Femur (tissue), 1 donor: ENCODE data around the gene GLIS1.
A peak's percentile ranks its signal among the peaks of the same experiment; 100 is the strongest.

Experiments
- DNase-seq: peaks from one replicate; pipeline ENCODE4 v3.0.0-alpha.2; 2017

The GLIS1 gene

DNA sequence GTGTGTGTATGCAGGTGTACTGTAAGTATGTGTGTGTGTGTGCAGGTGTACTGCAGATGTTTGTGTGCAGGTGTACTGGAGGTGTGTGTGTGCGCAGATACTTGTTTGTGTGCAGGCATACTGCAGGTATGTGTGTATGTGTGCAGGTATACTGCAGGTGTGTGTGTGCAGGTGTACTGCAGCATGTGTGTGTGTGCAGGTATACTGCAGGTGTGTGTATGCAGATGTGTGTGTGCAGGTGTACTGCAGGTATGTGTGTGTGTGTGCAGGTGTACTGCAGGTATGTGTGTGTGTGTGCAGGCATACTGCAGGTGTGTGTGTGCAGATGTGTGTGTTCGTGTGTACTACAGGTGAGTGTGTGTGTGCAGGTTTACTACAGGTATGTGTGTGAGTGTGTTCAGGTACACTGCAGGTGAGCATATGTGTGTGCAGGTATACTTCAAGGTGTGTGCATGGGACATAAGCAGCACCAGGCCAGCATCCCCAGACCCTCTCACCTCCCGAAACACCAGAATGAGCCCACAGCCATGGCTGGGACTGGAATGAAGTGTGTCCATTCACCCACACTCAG is 182.2 kb downstream of the GLIS1 start:
- peak; percentile 7 for DNase-seq

DNA sequence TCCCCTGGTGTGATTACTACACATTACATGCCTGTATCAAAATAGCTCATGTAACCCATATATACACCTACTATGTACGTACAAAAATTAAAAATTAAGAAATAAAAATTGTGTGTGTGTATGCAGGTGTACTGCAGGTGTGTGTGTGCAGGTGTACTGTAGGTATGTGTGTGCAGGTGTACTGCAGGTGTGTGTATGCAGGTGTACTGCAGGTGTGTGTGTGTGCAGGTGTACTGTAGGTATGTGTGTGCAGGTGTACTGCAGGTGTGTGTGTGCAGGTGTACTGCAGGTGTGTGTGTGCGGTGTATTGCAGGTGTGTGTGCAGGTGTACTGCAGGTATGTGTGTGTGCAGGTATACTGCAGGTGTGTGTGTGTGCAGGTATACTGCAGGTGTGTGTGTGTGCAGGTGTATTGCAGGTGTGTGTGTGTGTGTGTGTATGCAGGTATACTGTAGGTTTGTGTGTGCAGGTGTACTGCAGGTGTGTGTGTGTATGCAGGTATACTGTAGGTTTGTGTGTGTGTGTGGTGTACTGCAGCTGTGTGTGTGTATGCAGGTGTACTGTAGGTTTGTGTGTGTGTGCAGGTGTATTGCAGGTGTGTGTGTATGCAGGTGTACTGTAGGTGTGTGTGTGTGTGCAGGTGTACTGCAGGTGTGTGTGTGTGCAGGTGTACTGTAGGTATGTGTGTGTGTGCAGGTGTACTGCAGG is 183.2 kb downstream of the GLIS1 start:
- peak; percentile 6 for DNase-seq

DNA sequence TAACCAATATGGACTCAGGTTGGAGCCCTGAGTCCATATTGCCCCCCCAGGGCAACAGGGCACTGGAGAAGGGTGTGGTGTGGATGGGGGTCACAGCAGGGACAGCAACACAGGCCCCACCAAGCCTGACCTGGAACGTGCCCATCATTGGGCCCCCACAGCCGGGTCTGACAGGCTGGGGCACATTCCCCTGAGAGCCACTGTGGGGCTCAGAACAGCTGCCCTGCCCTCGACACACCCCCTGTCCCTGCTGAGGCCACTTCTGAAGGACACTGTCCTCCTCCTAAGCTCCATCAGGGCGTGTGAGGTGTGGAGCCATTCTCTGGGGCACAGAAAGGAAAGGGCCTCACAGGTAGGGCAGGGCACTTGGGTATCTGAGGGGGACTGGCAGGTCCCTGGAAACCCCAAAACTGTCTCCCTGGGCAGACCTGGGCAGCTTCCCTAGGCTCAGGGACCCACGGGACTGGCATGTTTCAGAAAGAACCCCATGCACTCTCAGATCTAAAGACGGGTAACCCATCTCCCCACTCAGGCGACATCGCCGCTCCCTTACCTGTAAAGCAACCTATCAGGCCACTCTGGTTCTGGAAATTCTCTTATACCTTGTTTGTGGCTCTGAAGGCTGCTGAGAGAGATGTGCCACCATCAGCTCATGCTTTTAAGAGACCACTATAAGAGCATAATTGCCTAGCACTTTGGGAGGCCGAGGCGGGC is 184.2 kb downstream of the GLIS1 start:
- DNase-seq = peak; percentile 6

DNA sequence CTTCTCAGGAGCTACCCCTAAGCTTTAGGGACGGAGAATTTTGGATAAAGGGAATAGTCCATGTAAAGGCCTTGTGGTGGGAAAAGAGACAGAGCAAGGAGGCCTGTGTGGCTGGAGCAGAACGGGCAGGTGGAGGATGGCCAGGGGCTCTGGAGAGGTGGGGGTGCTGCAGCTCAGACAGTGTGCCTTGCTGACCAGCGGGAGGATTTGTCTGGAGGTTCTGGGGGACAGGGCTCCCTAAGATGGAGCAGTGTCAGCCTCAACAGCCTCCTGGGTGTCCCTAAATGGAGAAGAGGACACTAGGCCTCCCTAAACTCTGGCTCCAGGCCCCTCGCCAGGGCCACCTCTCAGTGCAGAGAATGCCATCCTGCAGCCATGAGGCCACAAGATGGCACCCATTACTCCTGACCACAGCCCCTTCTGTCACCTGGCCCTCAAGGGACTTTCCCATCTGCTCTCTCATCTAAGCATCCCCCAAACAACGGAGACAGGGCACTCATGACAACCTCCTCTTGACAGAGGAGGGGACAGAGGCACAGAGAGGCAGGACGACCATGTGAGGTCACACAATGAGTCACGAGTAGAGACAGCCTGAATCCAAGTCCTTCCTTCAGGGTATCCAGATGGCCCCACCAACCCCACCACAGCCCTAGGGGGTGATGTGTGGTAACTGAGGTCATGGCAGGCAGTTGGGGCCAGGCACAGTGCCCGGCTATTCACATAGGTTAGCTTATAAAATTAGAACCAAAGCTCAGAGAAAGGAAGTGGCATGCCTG is 185.0 kb downstream of the GLIS1 start:
- DNase-seq = peak; percentile 8

DNA sequence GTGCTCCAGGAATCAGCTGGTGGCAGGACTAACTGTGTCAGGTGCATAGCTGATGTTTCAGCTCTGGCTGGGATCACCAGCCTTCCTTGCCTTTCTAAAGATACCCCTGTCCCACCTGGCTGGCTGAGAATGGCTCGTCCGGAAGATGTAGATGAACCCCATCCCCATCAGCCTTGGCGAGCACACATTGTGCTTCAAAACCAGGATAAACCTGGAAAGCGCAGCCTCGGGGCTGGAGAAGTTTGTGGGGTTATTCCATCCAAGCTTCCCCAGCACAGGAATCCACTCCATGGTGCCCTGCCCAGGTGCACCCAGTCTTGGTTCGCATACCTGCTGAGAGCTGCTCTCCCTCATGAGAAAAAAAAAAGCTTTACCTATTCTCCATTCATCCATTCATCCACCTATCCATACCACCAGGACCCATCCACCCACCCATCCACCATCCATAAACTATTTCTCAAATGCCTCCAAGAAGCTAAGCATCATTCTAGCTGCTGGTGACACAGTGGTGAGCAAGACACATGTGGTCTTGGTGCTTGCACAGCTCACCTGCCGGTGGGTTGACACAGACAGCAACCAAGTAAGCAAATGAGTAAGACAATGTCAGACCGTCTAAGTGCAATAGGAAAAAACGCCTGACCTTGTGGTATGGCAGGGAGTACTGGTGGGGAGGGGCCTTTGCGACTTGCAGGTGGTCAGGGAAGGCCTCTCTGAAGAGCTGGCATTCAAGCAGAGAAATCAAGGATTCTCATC is 185.8 kb downstream of the GLIS1 start:
- DNase-seq = peak; percentile 6

DNA sequence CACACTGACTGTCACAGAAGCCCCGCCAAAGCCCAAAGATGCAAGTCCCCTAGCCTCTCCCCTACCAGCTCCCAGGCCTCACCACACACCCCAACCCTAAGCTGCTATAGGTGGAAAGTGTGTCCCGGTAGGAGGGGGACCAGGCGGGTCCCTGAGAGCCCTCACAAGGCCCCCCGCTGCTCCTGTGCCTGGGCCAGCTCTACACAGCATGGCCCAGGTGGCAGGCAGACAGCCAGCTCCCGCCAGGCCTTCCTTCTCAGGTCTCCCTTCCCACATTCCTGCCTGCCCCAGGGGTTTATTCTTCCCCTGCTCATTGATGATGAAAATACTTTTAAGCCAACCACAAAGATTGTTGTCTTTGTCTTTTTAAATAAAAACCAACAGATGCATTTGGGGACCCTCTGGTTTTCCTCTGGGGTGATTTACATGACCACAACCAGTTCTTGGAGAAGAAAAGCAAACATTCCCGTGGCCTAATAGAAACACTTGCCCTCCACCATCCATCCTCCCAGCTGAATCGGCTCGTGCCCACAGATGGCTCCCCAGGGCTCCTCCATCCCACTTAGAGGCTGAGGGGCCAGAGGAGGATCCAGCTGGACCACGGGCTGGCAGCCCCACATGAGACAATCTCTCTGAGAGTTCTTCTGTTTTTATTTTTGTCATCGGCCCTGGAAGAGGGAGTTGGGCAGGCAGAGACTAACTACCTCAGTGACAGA is 186.7 kb downstream of the GLIS1 start:
- DNase-seq = peak; percentile 24

DNA sequence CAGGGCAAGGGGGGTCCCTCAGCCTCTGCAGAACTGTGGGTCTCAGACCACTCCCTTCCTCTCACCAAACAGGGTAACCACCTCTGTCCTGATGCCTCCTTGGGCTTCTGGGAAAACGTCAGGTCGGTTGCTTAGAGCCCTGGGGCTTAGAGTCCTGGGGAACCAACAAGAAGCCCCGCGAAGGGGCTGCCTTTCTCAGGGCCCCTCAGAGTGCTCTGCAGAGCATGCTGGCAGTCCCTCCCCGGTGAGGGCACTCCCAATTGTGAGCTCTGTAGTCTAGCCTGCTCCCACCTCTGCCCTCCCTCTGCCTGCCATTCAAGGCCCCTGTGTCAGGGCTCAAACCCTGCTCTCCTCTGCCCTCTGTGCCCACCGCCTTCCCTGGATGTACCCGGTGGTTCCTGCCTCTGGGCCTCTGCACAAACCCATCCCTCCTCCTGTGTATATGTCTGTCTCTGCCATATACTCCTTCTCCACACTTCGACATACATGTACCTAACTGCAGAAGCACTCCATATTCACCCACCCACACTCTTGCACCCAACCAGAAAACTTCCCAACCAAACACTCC is 187.5 kb downstream of the GLIS1 start:
- DNase-seq = peak; percentile 14

DNA sequence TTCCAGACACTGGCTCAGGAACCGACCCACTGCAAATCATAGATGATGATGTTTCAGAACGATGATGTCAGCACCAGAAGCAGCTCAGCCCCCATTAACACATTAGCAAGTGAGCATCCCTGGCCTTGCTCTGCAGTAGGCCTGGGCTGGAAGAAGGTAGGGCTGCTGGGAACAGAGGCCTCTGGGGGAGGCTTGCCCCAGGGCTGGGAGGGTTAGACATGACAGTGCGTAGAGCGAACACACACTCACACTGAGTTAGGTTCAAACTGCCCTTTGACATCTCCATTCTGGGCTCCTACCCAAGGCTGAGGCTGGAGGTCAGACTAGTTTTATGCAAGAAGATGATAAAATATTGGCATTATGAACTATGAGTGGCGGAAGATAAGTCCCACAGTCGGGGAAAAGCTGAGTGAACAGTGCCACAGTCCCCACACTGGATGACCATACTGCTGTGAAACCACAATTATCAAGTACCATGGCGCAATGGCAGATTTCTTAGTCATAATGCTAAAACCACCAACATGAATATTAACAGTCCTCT is 188.7 kb downstream of the GLIS1 start:
- peak; percentile 10 for DNase-seq

DNA sequence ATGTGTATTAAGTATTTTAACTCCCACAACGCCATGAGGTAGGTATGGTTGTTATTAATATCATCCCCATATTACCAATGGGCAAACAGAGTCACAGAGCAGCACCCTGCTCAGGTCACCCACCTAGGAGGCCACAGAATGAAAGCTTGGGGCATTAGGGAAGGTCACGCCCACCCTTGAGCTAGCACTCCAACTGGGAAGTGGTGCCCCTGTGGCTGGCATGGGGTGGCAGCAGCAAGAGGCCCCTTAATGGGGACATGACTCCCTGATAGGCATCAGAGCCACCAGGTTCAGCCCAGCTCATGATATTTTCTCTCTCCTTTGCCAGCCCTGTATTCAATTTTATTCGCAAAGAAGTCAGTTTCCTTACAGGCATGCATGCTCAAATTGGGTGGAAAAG is 189.2 kb downstream of the GLIS1 start:
- no peak for DNase-seq

DNA sequence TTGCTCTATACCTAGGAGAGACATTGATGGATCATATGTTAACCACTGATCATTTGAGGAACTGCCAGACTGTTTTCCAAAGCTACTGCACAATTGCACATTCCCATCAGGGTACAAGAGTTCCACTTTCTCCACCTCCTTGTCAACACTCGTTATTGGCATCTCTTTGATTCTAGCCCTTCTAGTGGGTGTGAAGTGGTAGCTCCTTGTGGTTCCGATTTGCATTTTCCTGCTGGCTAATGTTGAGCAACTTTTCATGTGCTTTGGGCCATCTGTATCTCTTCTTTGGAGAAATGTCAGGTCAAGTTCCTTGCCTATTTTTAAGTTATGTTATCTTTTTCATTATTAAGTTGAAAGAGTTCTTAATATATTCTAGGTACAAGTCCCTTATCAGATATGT is 189.7 kb downstream of the GLIS1 start:
- peak; percentile 7 for DNase-seq

DNA sequence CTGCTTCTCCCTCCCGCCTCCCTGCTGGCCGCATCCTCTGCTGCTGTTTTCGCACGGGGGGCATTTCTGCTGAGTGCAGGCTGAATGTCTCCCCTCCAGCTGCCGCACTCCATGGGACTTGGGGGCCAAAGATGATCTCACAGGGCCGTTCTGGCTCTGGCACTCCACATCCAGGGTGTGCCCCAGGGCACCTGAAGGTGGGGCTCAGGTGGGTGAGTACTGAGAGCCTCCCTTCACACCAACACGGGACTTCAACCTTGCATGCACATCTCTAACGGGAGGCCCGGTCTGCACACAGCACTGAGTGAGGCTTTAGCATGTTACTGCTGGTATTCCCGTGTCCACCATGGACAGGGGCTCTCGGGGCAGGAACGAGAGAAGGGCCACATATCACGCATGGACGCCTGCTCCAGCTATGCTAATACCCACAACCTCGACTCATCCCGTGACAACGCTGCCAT is 190.9 kb downstream of the GLIS1 start:
- peak; percentile 8 for DNase-seq

DNA sequence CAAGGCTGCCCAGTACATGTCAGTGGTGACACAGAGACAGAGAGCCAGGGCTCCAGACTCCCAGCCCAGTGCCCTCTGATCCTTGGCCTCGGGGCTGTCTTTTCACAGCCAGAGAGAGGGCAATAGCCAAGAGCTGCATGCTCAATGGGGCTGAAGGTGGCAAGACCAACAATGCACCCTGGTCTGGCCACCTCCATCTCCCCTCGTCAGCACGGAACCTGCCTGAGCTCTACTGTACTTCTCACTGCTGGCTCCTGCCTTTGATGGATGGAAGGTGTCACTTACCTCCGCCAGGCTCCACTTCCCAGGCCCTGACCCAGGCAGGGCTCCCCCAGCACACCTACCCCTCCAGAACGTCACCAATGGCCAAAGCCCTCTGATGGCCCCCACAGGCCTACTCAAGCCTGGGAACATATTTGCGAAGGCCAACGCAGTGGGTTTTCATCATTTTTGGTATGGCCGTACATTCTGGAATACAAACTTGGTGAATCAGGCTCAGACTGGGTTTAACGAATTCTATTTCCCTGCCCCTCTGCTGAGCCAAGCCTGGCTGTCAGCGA is 191.7 kb downstream of the GLIS1 start:
- peak; percentile 6 for DNase-seq

DNA sequence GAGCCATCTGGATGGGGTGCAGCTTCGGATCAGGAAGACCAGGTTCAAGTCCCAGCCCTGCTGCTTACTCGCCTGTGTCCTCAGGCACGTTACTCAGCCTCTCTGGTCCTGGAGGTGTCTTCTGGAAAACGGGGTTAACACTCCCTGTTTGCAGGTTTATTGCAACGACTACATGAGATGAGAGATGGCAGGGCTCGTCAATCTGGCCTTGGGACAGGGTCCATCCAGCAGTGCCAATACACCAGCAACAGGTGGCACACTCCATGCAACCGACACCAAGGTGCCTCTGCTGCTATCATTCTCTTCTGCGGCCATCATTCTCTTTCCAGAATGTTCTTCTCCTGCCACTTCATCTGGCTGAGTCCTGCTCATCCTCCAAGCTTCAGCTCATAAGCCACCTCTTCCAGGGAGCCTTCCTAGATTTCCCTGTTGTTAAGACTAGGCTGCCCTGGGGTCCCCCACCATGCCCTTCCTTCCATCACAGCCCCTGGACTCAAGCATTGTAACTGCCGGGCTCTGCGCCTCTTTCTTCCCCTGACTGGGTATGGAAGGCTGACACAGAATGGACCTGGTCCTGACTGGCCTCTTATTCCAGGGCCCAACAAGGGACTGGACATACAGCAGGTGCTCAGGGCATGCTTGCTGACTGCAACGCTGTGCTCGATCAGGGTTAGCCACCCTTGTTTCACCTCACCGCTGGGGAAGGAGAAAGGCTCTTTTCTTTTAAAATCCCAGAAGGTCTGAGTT is 192.4 kb downstream of the GLIS1 start:
- no peak for DNase-seq

DNA sequence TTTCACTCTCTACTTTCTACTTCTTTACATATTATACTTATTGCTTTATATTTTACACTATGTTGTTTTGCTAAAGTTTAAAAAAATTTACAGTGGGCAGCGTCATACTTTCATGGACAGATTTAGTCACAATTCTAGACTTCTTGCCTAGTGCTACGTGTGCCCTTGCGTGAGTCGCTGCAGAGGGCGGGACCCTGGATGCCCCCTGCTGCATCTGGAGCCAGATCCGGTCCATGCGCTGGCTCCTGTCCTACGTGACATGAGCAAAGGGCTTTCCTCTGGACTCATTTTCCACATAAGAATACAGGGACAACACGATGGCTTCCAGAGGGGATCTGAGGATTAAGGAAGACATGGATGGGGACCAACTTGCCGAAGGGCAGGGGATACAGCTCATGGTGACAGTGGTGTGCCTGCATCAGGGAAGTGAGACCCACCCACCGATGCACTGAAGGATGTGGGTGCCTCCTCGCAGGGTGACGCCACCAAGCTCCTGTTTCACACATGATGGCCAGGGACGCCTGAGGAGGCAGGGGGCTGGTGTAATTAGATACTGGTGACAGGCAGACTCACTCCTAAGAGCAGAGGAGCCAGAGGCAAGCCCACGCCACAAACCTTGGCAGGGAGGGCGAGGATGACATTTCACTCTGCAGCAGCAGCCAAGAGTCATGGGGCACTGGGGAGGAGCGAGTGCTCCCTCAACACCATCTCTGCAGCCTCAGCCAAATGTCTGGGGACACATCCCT is 193.1 kb downstream of the GLIS1 start:
- DNase-seq = peak; percentile 53

DNA sequence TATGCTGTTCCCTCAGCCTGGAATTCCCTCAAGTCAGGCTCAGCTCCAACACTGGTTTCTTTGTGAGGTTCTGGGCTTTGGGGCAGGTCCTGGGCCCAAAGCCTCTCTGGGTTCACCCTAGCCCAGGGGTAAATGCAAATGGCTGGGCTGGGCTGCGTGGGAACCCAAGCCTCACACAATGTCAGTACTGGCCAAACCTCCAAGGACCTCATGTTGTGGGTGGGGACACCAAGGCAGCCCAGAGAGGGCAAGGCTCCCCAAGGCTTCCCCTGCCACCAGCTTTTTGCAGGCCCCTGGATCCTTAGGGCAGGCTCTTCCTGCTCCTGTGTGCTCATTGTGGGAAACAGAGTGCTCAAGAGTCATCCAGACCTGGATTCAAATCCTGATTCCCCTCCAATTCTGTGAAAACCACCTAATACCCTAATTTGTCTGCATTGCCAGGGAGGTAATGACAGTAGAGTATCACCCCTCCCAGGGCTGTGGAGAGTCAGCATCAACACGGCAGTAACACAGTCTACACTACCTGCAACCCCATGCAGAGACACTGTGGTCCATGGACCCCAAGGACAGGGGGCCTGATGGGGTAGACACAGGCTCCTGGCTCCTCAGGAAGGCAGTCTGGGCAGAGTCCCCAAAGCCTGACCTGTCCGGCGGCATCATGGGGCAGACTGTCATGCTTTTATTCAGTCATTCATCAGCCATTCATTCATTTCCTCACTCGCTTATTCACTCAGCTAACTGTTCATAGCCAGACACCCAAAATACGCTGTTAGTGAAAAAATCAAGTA is 194.0 kb downstream of the GLIS1 start:
- no peak for DNase-seq

DNA sequence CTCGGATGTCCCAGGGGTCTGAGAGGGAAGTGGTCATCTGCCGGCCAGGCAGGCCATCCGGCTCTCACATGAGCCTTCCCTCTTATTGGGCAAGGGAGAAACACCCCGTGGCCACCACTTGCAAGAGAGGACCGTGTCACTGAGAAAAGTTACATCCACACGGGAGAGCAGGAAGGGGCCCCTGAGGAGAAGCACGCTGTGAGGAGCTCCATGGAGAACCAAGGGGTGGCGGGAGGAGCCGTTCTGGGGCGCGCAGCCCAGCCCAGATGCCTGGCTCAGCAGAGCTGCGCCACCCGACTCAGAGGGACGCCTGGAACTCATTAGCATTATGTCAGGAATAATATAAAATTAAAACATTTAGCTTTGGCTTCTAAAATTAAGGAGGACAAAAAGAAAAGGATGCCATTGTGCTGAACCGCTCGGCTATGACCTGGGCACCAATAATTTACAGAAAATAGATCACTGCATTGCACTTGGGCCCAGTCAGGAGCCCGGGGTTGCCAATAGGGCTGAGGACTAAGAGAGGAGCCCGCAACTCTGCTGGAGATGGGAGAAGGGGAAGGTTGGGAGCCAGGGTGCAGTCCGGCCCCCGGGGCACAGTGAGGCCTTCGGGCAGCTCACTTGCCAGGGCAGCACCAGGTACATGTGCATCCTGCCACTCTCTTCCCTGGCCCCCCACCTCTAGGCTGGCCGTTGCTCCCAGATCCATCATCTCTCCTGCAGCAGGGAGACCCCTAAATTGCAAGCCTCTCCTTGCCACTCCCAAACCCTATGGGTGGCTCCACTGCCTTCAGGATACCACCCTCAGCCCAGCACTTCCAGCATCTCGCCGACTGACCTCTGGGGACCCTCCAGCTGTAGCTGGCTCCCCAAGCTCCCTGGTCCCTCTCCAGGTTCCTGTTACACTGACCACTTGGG is 194.9 kb downstream of the GLIS1 start:
- DNase-seq = no peak

DNA sequence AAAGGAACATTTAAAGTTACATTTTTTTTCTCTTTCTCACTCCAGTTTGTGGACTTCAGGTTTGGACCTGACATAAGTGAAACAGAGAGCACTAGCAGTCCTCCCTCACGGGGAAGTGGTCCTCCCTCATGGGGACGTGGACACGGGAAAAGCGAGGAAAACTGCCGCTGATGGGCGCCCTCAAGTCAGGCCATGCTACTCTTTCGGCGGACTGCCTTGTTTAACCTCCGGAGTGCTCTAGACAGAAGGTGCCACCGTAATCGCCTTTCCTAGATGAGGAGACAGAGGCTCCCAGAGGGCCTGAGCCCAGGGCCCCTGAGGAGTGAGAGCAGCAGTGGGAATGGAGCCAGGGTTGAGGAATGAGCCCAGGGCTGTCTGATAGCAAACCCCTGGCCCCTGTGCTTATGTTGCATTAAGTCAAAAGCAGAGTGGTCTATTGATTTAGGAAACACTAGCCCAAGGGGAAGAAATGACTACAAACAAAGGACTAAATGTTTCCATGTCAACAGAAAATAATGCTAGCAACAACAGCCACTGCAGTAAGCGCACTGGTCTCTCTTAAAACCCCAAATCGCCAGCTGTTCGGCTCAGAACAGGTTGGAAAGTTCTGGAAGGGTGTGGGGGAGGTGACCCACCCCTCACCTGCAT is 195.7 kb downstream of the GLIS1 start:
- DNase-seq = no peak
